Upper lobe of left lung (tissue), 6 donors: ENCODE results near the gene CRELD2. TPM values are rescaled to one million over a fixed set of nuclear protein-coding genes. Genes with fewer than 3 reads are reported as not detected.
A peak's percentile ranks its signal among the peaks of the same experiment; 100 is the strongest.

Experiments
- ATAC-seq, 2 donors: fragments of 200-7000 bp; cut with Tn5 transposase; one replicate each; pipeline ENCODE4 v1.9.1; 2022; ENCODE audit warnings: mild to moderate bottlenecking in 2 of 2, moderate library complexity in 2 of 2; ENCODE audit not compliant: low FRiP score in 2 of 2
- DNase-seq, 2 donors: peaks; one replicate each; pipeline ENCODE4 v3.0.0-alpha.2; 2019 to 2020
- H3K27ac ChIP-seq, 4 donors: fragments of 200-600 bp; sonication (generic); one replicate each; pipeline ENCODE4 v1.5.1; 2016 to 2019
- H3K27me3 ChIP-seq, 4 donors: fragments of 200-600 bp; sonication (generic); one replicate each; pipeline ENCODE4 v1.5.1; 2017 to 2019
- H3K36me3 ChIP-seq, 4 donors: fragments of 200-600 bp; sonication (generic); one replicate each; pipeline ENCODE4 v1.5.1; 2016 to 2019
- H3K4me1 ChIP-seq, 4 donors: fragments of 200-600 bp; sonication (generic); one replicate each; pipeline ENCODE4 v1.5.1; 2018 to 2019
- H3K4me3 ChIP-seq, 4 donors: fragments of 200-600 bp; sonication (generic); one replicate each; pipeline ENCODE4 v1.5.1; 2017 to 2019; ENCODE audit warnings: mild to moderate bottlenecking in 2 of 4, moderate library complexity in 1 of 4
- H3K9me3 ChIP-seq, 4 donors: fragments of 200-600 bp; sonication (generic); one replicate each; pipeline ENCODE4 v1.5.1; 2018 to 2019
- CTCF ChIP-seq, 6 experiments: fragments of 450-650 bp in 4 of 6; fragments of 200-600 bp in 2 of 6; sonication (generic) in 2 of 6; IDR thresholded peaks; one replicate each; pipeline ENCODE4 v1.5.1; 2016 to 2019; ENCODE audit warnings: antibody characterized with exemption in 6 of 6
- EP300 ChIP-seq, 4 donors: sonication (generic); formaldehyde crosslinking; IDR thresholded peaks; one replicate each; pipeline ENCODE4 v1.5.1; 2017; ENCODE audit warnings: antibody characterized with exemption in 4 of 4, control low read depth in 2 of 4
- POLR2A ChIP-seq, 4 donors: fragments of 450-650 bp; IDR thresholded peaks; one replicate each; pipeline ENCODE4 v1.5.1; 2016 to 2017; ENCODE audit warnings: antibody characterized with exemption in 4 of 4, mild to moderate bottlenecking in 2 of 4
- POLR2AphosphoS5 ChIP-seq, 2 donors: sonication (generic); formaldehyde crosslinking; IDR thresholded peaks; one replicate each; pipeline ENCODE4 v1.5.1; 2017; ENCODE audit warnings: antibody characterized with exemption in 2 of 2
- WGBS, 2 donors: methylation state at CpG; one replicate each; pipeline ENCODE4 v1.1.5; 2017 to 2018; 5-methylcytosine and 5-hydroxymethylcytosine counted together
- total RNA-seq, 6 donors: library from RNA; depleted of rRNA in 4 of 6; stranded (reverse); fragments of >200 nt in 4 of 6; gene quantifications; one replicate each; pipeline versions ENCODE4 v1.1.0 to v1.2.1, GENCODE V29; 2016 to 2021
- donor health status: DM: no; HTN: no; CAD: no; lungs with moderate emphysema.
- donor health status: DM: no; HTN: yes; CAD: no; lungs with severe emphysema.

The CRELD2 gene
- total RNA-seq, 6 donors from 2014 or later: 31.2 to 72.6 (median 46.9) TPM

GRCh38 chr22:49934891-49935557 lies 16.6 kb downstream of the CRELD2 start:
- WGBS, 2 donors: 12% methylated on average over 12 of the region's 56 CpGs; no CpG with 5 or more reads in 1 of the 2 donors

GRCh38 chr22:49935561-49935960 lies 17.1 kb downstream of the CRELD2 start:
- peaks cover 58 to 87% (median 66%) of the 10 kb centered on the region in 4 donors for H3K4me1 ChIP-seq
- DNase-seq (no peak), ATAC-seq (no peak)
- H3K36me3 ChIP-seq: no peaks in the 10 kb centered on the region
- peak overlapping the region in 3 of 4 donors; percentile 45 to 61 (median 61) for H3K4me3 ChIP-seq
- H3K27ac ChIP-seq: peak overlapping the region; percentile 95 to 100 (median 98)
- H3K27me3 ChIP-seq: no peaks in the 10 kb centered on the region
- H3K9me3 ChIP-seq: no peaks in the 10 kb centered on the region
- TF ChIP-seq POLR2A (IDR thresholded peaks at IDR 0.05): no peak
- no CpG with 5 or more reads among the region's 16 CpGs for WGBS, 2 donors

More at GRCh38 chr22:49934891-49935557, 16.6 kb downstream of the CRELD2 start:
- H3K4me1 ChIP-seq: peaks cover 62 to 92% (median 71%) of the 10 kb centered on the region in 4 donors
- peak overlapping the region; percentile 95 to 100 (median 98) for H3K27ac ChIP-seq
- H3K27me3 ChIP-seq: no peaks in the 10 kb centered on the region
- TF ChIP-seq CTCF (IDR thresholded peaks at IDR 0.05) (no peak), EP300 (IDR thresholded peaks at IDR 0.05) (peak in 2 of 4 donors; percentile 67 to 81), POLR2AphosphoS5 (IDR thresholded peaks at IDR 0.05) (peak in 1 of 2 donors; percentile 41), POLR2A (IDR thresholded peaks at IDR 0.05) (no peak)
- peak overlapping the region; percentile 27 to 61 (median 53) for H3K4me3 ChIP-seq
- ATAC-seq (peak; percentile 2 to 60), DNase-seq (peak; percentile 89 to 97)
- no peaks in the 10 kb centered on the region for H3K9me3 ChIP-seq
- no peaks in the 10 kb centered on the region for H3K36me3 ChIP-seq

- DNase-seq: peak; percentile 97 to 98
- Histone ChIP-seq H3K27ac (peak overlapping the region; percentile 95 to 100 (median 98)), H3K4me1 (peaks cover 51 to 80% (median 59%) of the 10 kb centered on the region in 4 donors), H3K36me3 (no peaks in the 10 kb centered on the region), H3K27me3 (no peaks in the 10 kb centered on the region), H3K4me3 (peak overlapping the region in 3 of 4 donors; percentile 45 to 61 (median 61)), H3K9me3 (no peaks in the 10 kb centered on the region)
- WGBS, 2 donors: 5 to 15% methylated on average over 10 to 32 of the region's 52 CpGs
- ATAC-seq: peak; percentile 81 to 90
- TF ChIP-seq POLR2AphosphoS5 (IDR thresholded peaks at IDR 0.05) (peak; percentile 88 to 92), CTCF (IDR thresholded peaks at IDR 0.05) (peak in 1 of 6 experiments; percentile 18), EP300 (IDR thresholded peaks at IDR 0.05) (peak; percentile 17 to 94 (median 74)), POLR2A (IDR thresholded peaks at IDR 0.05) (peak in 2 of 4 donors; percentile 19 to 72)
Observed at GRCh38 chr22:49936018-49936972, 17.9 kb downstream of the CRELD2 start.

GRCh38 chr22:49936973-49937757 lies 18.7 kb downstream of the CRELD2 start:
- Histone ChIP-seq H3K27me3 (no peaks in the 10 kb centered on the region), H3K36me3 (no peaks in the 10 kb centered on the region), H3K4me1 (peaks cover 42 to 71% (median 51%) of the 10 kb centered on the region in 4 donors), H3K4me3 (peak overlapping the region in 2 of 4 donors; percentile 61), H3K27ac (peak overlapping the region; percentile 95 to 100 (median 98)), H3K9me3 (no peaks in the 10 kb centered on the region)
- DNase-seq: peak in 1 of 2 donors; percentile 65
- TF ChIP-seq POLR2AphosphoS5 (IDR thresholded peaks at IDR 0.05): peak; percentile 26 to 46
- TF ChIP-seq CTCF (IDR thresholded peaks at IDR 0.05): no peak
- TF ChIP-seq EP300 (IDR thresholded peaks at IDR 0.05): no peak
- TF ChIP-seq POLR2A (IDR thresholded peaks at IDR 0.05): peak in 1 of 4 donors; percentile 7
- no peak for ATAC-seq
- 41% methylated on average over 19 of the region's 21 CpGs; no CpG with 5 or more reads in 1 of the 2 donors for WGBS, 2 donors
